NCI-H82 treated with DMSO at 0.1 percent for 48 hours (cell line): ENCODE measurements around the gene CENPB.

Experiments used
- DNase-seq: peaks from one replicate; lab custom pipeline; 2025; ENCODE audit not compliant: unreplicated experiment; lab: John Stamatoyannopoulos, UW

The CENPB gene

GRCh38 chr20:3767427-3768341, 18.9 kb downstream of the CENPB start, which contains the start of gene ADISSP:
Gene ADISSP (minus strand): TSS chr20:3767753. CDS start chr20:3760100, 7,653 bp downstream.
- peak; percentile 89 for DNase-seq

GRCh38 chr20:3767110-3767426, 19.5 kb downstream of the CENPB start:
- no peak for DNase-seq

DNA sequence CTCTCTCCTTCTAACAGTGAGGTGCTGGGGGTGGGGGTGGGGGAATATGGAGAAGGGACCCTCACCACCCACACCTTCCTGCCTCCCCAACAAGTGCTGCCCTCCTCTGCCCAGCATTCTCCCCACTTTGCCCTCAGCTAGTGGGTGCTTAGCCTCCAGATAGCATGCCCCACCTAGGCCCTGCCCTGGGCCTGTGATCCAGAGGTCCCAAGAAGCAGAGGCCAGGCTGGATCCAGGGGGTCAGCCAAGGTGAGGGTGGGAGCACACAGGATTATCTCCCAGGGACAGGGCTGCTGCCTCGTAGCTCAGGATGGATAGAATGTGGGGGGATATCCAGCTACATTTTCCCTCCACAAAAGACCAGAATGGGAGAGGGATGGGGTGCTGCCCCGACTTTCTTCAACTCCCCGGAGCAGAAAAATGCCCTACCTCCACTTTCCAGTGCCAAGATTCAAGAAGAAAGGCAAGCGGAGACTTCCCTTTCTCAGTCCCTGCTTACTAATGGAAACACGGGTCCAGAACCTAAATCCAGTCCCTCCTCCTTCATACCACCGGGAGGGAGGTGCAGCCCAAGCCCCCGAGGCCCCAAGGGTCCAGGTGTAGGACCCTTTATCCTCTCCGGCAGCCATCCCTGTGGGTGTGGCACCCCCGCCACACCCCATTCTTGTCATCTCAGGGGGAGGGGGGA, 20.0 kb downstream of the CENPB start:
- DNase-seq = no peak

DNA sequence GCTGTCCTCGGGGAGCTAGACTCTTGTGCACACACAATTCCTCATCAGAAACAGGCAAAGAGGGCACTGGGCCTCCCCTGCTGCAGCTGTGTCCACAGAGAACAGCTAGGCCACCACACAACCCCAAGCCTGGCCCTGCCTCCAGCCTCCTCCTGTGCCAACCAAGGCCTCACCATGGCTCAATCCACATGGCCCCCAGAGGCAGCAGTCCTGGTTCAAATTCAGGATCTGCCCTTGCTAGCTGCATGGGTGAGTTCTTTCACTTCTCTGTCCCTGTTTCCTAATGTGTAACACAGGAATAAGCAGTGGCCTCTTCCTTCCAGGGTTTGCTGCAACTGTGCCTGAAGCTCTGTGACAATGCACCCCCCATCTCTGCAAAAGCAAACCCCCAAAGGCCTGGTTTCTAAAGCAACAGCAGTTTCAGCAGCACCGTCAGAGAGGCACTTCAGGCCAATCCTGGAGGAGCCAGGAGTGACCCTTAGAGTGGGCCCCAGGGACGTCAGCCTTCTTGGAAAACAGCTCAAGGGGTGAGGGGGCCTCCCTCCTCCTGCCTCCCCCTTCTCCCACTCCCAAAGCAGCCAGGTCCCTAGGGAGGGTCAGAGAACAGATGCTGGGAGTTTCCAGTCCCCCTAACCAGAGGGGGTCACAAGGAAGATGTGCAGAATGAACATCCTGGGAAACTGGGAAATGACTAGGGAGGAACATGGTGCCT, 21.2 kb downstream of the CENPB start:
- no peak for DNase-seq

DNA sequence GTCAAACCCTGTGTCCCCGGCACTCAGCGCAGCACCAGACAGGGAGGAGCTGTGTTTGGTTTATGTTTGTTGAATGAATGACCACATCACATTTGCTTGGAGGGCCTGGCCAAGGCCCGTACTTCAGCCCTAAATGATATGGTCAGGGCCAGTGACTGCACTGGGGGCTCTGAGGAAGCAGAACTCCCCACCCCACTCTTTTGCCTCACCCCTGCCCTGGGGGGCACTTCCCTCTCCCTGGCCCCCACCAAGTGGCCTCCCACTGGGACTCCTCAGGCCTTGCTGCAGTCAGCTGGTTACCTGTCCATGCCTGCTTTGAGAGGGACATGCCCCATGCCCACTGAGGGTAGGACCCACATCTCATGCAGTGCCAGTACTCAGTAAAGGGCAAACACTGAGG, 21.9 kb downstream of the CENPB start:
- DNase-seq = no peak

DNA sequence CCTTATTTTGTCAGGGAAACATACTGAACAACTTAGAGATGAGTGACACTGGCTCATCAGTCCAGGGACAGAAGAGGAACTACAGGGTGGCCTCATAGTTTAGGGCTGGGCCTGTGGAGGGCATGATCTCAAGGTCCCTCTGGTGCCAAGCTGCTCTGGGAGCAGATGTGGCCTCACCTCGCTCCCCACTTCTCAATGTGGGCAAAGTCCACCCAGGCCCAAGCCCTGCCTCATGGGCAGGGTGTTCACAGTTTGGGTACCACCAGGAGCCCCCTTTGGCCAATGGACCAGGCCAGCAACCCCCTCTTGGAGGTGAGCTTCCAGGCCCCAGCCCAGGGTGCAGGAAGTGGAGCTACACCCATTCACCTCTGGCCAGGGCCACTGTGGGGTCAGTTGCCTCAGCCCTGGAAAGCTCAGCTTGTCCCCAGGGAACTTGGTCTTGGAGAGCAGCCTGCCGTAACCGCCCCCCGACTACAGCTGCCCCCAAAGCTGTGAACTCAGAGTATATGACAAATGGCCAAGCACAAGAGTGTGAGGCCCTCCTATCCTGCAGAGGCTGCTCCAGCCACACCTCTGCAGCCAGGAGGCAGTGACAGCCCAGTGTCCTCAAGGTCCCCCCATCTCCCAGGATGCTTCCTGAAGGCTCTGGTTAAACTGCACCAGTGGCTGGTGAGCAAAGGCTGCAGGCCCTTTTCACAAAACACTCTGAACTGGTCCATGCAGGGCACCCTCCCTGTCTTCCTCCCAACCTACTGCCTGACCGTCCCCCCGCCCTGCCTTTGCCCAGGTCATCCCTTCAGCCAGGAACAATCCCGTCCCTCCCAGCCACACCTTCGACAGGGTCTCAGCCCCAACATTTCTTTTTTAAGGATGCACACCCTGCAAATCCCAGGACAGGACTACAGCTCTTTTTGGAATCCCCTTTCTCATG, 22.6 kb downstream of the CENPB start:
- DNase-seq = no peak

GRCh38 chr20:3760655-3761348, 25.7 kb downstream of the CENPB start:
- DNase-seq = no peak

- no peak for DNase-seq
Observed at GRCh38 chr20:3759884-3760283, 26.7 kb downstream of the CENPB start.

DNA sequence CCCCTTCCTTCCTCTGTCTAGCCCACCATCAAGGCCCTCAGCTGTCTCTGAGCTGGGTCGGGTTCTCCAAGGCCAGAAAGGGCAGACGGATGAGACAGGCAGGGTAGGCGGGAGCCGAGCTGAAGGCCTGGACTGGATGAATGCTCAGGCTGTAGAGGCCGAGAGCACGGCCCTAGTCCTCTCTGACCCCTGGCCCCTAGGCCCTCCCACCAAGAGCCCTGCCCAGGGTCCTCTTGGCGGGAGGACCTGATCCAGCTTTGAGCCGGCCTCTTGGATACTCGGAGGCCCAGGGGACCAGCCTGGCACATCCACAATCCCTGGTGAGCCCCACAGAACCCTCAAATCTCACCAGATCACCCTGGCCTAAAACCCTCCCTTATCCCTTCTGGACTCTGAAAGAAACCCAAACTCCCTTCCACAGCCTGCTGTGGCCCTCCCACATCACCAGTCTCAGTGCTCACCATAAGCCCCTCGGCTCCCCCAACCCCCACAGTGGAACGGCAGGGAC, 27.2 kb downstream of the CENPB start:
- no peak for DNase-seq

- DNase-seq = no peak
Observed at GRCh38 chr20:3758566-3758965, 28.0 kb downstream of the CENPB start.

DNA sequence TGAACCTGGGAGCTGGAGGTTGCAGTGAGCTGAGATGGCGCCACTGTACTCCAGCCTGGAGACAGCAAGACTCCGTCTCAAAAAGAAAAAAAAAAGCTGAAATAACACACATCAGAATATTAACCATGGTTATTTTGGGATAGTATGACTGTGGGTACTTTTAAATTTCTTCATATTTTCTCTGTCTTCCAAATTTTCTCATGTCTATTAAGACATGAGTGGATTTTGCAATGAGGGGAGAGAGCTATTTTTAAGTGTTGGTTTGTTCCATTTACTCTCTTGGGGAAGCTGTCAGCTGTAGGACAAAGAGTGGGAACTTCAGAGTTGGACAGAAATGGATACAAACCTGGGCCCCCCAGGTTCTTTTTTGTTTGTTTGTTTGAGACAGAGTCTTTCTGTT, 29.3 kb downstream of the CENPB start:
- DNase-seq = no peak

- DNase-seq = no peak
Observed at GRCh38 chr20:3755814-3756480, 30.6 kb downstream of the CENPB start.

- no peak for DNase-seq
Observed at GRCh38 chr20:3755269-3755668, 31.3 kb downstream of the CENPB start.

DNA sequence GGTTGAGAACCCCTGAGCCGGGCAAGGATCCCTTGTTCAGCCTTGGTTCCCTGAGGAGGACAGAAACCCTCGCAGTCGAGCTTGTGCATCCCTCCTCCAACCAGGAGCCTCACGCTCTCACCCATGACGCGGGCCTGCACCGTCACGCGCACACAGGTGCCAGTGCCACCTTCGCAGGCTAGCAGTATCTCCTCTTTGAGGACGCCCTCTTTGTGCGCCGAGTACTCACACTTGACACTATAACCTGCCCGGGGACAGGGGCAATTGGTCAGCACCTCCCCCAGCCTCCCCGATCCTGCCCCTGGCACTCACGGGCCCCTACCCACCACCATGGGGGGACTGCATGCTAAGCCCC, 32.3 kb downstream of the CENPB start:
- no peak for DNase-seq

- no peak for DNase-seq
Observed at GRCh38 chr20:3753501-3754275, 32.9 kb downstream of the CENPB start.

GRCh38 chr20:3753098-3753497, 33.4 kb downstream of the CENPB start:
- DNase-seq = peak; percentile 41

DNA sequence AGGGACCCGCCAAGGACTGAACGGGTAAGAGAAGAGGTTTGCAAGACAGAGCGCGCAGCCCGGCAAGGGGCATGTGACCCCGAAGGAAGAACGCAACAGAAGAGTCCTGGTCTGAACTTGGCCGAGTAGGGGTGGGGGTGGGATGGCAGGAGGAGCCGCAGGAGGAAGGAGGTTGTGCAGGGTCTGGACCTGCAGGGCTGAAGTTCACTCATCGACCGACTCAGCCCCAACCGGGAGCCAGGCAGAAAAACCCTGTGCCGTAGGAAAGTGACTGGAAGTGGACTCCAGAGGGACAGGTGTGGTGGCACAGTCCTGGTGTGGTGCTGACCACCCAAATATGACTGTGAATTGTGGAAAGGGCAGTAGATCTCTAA, 34.2 kb downstream of the CENPB start:
- DNase-seq = no peak

GRCh38 chr20:3751675-3752385, 34.7 kb downstream of the CENPB start:
- peak; percentile 36 for DNase-seq
